Spleen (tissue), 11 donors: ENCODE results near the gene CST7. TPM values are rescaled to one million over a fixed set of nuclear protein-coding genes. Genes with fewer than 3 reads are reported as not detected.
A peak's percentile ranks its signal among the peaks of the same experiment; 100 is the strongest.

Source experiments
- DNase-seq: peaks from one replicate; pipeline ENCODE4 v3.0.0-alpha.2; 2020
- H3K27ac ChIP-seq, 8 donors: fragments of 200-600 bp; sonication (generic) in 7 of 8; 1 replicate in 4 of 8; 2 replicates in 4 of 8; pipeline versions ENCODE4 v1.5.0 to v1.8.0; 2016 to 2021; ENCODE audit warnings: inconsistent platforms in 4 of 8, mild to moderate bottlenecking in 4 of 8, moderate library complexity in 1 of 8
- H3K27me3 ChIP-seq, 7 donors: fragments of 200-600 bp; sonication (generic) in 6 of 7; replicated peaks in 1 of 7; 1 replicate in 4 of 7; 2 replicates in 3 of 7; pipeline versions ENCODE4 v1.5.0 to v1.8.0; 2016 to 2021; ENCODE audit warnings: inconsistent platforms in 3 of 7, mild to moderate bottlenecking in 1 of 7
- H3K36me3 ChIP-seq, 6 donors: fragments of 200-600 bp; sonication (generic) in 5 of 6; 1 replicate in 4 of 6; 2 replicates in 2 of 6; pipeline versions ENCODE4 v1.5.0 to v1.8.0; 2016 to 2021; ENCODE audit warnings: inconsistent platforms in 2 of 6
- H3K4me1 ChIP-seq, 6 donors: fragments of 200-600 bp; sonication (generic) in 5 of 6; 1 replicate in 3 of 6; 2 replicates in 3 of 6; pipeline versions ENCODE4 v1.5.0 to v1.8.0; 2016 to 2021; ENCODE audit warnings: inconsistent platforms in 3 of 6
- H3K4me3 ChIP-seq, 8 donors: fragments of 200-600 bp; sonication (generic) in 7 of 8; 1 replicate in 4 of 8; 2 replicates in 4 of 8; pipeline versions ENCODE4 v1.5.0 to v1.8.0; 2016 to 2021; ENCODE audit warnings: inconsistent platforms in 4 of 8, mild to moderate bottlenecking in 4 of 8, moderate library complexity in 2 of 8
- H3K9me3 ChIP-seq, 8 donors: fragments of 200-600 bp; sonication (generic) in 7 of 8; 1 replicate in 4 of 8; 2 replicates in 4 of 8; pipeline versions ENCODE4 v1.5.0 to v1.8.0; 2016 to 2021; ENCODE audit warnings: inconsistent platforms in 4 of 8
- POLR2A ChIP-seq, 3 donors: fragments of 450-650 bp; IDR thresholded peaks; one replicate each; pipeline ENCODE4 v1.5.1; 2017; ENCODE audit warnings: antibody characterized with exemption in 3 of 3, mild to moderate bottlenecking in 1 of 3
- POLR2AphosphoS5 ChIP-seq, 3 donors: sonication (generic); formaldehyde crosslinking; IDR thresholded peaks; one replicate each; pipeline ENCODE4 v1.5.1; 2017; ENCODE audit warnings: antibody characterized with exemption in 3 of 3
- WGBS, 5 donors: extraction: QIAGEN DNeasy Blood & Tissue Kit in 3 of 5; methylation state at CpG; one replicate each; pipeline versions ENCODE4 v1.1.5 to v1.1.7; 2013 to 2018; 5-methylcytosine and 5-hydroxymethylcytosine counted together
- intact Hi-C: fragments of 100-400 bp; cut with DNase I; formaldehyde crosslinking; loops from one replicate; pipeline ENCODE4 v1.15.0; 2023; ENCODE audit warnings: low total_unique reads
- polyA plus RNA-seq, 3 donors: library from polyadenylated mRNA; stranded (reverse); fragments of 200-250 nt; gene quantifications; one replicate each; pipeline ENCODE4 v1.2.1, GENCODE V29; 2013
- total RNA-seq, 7 donors: library from RNA; depleted of rRNA in 3 of 7; stranded (reverse); fragments of >200 nt in 3 of 7; fragmentation: NEBNext Ultra II Directional in 4 of 7; extraction: Animal tissue kit (Norgen Biotek cat#: 25700) in 4 of 7; gene quantifications; one replicate each; pipeline versions ENCODE4 v1.1.0 to v1.2.1, GENCODE V29; 2016 to 2021
- TF ChIP-seq, protein P1 (sequence below), 11 experiments: fragments of 200-600 bp in 7 of 11; fragments of 450-650 bp in 4 of 11; sonication (generic) in 4 of 11; IDR thresholded peaks in 8 of 11; conservative IDR thresholded peaks in 3 of 11; 1 replicate in 7 of 11; 2 replicates in 4 of 11; pipeline versions ENCODE4 v1.4.0 to v1.8.0; 2016 to 2021; ENCODE audit warnings: antibody characterized with exemption in 11 of 11, inconsistent platforms in 4 of 11, mild to moderate bottlenecking in 1 of 11
- donor health status: healthy with polysubstance abuse.
- donor health status: DM: no; HTN: no; CAD: no; lungs with moderate emphysema.
- donor health status: DM: no; HTN: no; CAD: no.
- donor health status: Bipolar disorder and iron deficiency.
- donor health status: healthy.
- donor health status: DM: no; HTN: no; CAD: no.
- donor health status: DM: yes; HTN: yes; CAD: no.

Gene CST7
- total and polyA plus RNA-seq, 10 donors = 23.1 to 298 (median 63.8) TPM

DNA sequence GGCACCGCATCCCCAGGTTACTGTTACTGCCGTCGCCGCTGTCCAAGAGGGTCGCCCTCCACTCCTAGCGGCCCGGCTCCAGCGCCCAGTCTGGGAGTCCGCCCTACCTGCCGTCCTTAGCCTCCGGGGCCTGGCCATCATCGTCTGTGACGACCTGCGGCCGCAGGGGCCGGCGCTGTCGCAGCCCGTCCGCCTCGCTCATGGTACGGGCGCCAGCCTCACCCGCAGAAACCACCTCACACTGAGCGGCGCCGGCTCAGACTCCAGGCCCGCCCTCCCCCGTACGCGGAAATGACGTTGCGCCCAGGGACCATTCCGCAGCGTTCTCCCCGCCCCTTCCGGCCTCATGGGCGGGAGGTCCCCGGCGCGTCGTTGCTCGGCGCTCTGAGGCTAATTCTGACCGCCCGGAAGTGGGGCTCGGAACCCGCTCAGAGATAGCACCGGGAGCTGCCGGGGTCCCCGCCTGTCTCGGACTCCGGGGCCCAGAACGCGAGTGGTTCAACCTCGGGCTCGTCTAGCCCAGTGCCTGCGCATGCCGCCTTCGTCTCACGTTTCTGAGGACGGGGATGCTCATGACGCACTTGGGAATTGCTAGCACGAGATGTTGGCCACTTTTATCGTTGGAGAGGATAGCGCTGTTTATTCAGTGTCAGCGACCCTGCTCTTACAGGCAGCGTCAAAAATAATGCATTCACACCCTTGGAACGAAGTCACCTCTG, 43.6 kb downstream of the CST7 start, which contains the start of gene APMAP:
APMAP (minus strand) TSS at position 265 of the 719 bp plus-strand sequence; CDS start at position 202, 63 bp downstream.
- DNase-seq = peak; percentile 99
- no peaks in the 10 kb centered on the region for H3K9me3 ChIP-seq
- TF ChIP-seq, protein P1, sequence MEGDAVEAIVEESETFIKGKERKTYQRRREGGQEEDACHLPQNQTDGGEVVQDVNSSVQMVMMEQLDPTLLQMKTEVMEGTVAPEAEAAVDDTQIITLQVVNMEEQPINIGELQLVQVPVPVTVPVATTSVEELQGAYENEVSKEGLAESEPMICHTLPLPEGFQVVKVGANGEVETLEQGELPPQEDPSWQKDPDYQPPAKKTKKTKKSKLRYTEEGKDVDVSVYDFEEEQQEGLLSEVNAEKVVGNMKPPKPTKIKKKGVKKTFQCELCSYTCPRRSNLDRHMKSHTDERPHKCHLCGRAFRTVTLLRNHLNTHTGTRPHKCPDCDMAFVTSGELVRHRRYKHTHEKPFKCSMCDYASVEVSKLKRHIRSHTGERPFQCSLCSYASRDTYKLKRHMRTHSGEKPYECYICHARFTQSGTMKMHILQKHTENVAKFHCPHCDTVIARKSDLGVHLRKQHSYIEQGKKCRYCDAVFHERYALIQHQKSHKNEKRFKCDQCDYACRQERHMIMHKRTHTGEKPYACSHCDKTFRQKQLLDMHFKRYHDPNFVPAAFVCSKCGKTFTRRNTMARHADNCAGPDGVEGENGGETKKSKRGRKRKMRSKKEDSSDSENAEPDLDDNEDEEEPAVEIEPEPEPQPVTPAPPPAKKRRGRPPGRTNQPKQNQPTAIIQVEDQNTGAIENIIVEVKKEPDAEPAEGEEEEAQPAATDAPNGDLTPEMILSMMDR (IDR thresholded peaks at IDR 0.05 in 8 of 11, conservative IDR thresholded peaks at IDR 0.05 in 3 of 11) = peak in 1 of 11 experiments; percentile 15
- TF ChIP-seq POLR2AphosphoS5 (IDR thresholded peaks at IDR 0.05) (peak; percentile 99 to 100 (median 99)), POLR2A (IDR thresholded peaks at IDR 0.05) (peak; percentile 38 to 90 (median 76))
- intact Hi-C loops = loop anchor here (5.0 kb wide), 1 partner anchor 405 kb away; no protein-coding TSS in a partner anchor
- 0 to 1% (median 0%) methylated on average over 13 to 69 of the region's 69 CpGs for WGBS, 5 donors
- peaks cover 0 to 16% (median 0%) of the 10 kb centered on the region in 6 donors for H3K36me3 ChIP-seq
- H3K27me3 ChIP-seq = no peaks in the 10 kb centered on the region
- peaks cover 12 to 72% (median 46%) of the 10 kb centered on the region in 6 donors for H3K4me1 ChIP-seq
- H3K4me3 ChIP-seq = peak within 1 kb of the TSS; percentile 66 to 88 (median 73)
- H3K27ac ChIP-seq = peak within 1 kb of the TSS; percentile 75 to 97 (median 96)

DNA sequence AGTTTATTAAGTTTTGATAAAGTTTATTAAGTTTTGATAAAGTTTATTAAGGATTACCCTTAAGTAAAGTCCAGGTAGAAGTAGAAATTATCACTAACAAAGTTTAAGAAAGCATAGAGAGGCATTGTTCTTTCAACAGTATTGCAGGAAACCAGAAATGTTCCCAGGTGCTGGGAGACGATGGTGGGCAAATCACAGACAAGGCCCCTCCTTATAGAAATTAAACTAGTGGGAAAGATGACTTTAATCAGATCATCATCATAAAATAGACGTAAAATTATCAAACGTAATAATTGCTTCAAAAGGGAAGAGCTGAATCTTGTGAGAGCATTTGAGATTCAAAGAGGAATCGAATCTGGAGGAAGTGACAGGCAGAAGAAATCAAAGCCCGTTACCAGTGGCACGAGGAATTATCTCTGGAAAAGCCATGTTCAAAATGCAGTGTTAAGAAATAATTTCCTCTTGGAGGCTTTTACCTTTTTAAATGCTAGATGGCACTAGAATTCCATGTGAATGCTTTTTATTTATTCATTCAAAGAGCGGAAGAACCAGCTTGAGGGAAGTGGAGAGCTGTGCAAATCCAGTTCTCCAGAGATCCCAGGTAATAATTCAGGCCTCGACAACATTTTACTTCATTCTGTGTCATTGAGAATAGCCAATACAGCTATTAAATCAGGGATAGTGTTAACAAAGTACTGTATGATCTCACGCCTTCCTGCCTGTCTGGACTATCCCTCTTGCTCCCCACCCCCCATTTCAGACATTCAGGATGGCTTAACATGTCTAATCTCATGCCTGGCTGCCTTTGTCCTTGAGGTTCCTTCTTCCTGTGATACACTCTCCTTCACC, 44.5 kb downstream of the CST7 start:
- WGBS, 5 donors = 35 to 50% (median 42%) methylated on average over 9 of the region's 9 CpGs
- Histone ChIP-seq H3K36me3 (peaks cover 0 to 12% (median 0%) of the 10 kb centered on the region in 6 donors), H3K9me3 (no peaks in the 10 kb centered on the region), H3K4me1 (peaks cover 12 to 63% (median 42%) of the 10 kb centered on the region in 6 donors), H3K27ac (peak overlapping the region; percentile 75 to 97 (median 96)), H3K4me3 (peak overlapping the region in 7 of 8 donors; percentile 66 to 88 (median 72)), H3K27me3 (no peaks in the 10 kb centered on the region)
- TF ChIP-seq POLR2A (IDR thresholded peaks at IDR 0.05) (no peak), POLR2AphosphoS5 (IDR thresholded peaks at IDR 0.05) (no peak)
- TF ChIP-seq, protein P1 (IDR thresholded peaks at IDR 0.05 in 8 of 11, conservative IDR thresholded peaks at IDR 0.05 in 3 of 11) = peak in 3 of 11 experiments; percentile 5 to 22 (median 19)
- intact Hi-C loops = loop anchor here (2.0 to 5.0 kb wide), 2 partner anchors 73 to 404 kb away; no protein-coding TSS in a partner anchor
- DNase-seq = no peak

DNA sequence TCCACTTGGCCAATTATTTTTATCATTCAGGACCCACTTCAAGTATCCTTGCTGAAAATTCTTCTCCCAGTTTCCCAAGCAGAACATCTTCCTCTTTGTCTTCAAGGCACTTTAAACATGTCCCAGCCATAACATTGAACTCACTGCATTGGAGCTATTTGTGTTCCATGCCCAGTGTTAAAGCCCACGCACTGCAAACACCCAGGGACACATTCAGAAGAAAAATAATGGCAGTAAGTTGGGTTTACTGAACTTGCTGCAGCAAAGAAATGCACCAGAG, 45.1 kb downstream of the CST7 start:
- intact Hi-C loops = loop anchor here (2.0 to 5.0 kb wide), 2 partner anchors 73 to 403 kb away; no protein-coding TSS in a partner anchor
- Histone ChIP-seq H3K27me3 (no peaks in the 10 kb centered on the region), H3K9me3 (no peaks in the 10 kb centered on the region), H3K4me3 (no peak overlapping the region), H3K27ac (peak overlapping the region in 1 of 8 donors; percentile 96), H3K36me3 (peaks cover 0 to 6% (median 0%) of the 10 kb centered on the region in 6 donors), H3K4me1 (peaks cover 12 to 58% (median 39%) of the 10 kb centered on the region in 6 donors)
- TF ChIP-seq POLR2A (IDR thresholded peaks at IDR 0.05) = no peak
- TF ChIP-seq, protein P1 (IDR thresholded peaks at IDR 0.05 in 8 of 11, conservative IDR thresholded peaks at IDR 0.05 in 3 of 11) = no peak
- WGBS, 5 donors = 72 to 94% (median 86%) methylated on average over 1 of the region's 1 CpG
- no peak for DNase-seq
